K562 (cell line): ENCODE measurements around the gene ATRIP. TPM values are rescaled to one million over a fixed set of nuclear protein-coding genes. Genes with fewer than 3 reads are reported as not detected.

Experiments used
- ARID2 ChIP-seq: fragments of 450-650 bp; IDR thresholded peaks from 2 replicates; pipeline ENCODE4 v1.6.1; 2017; ENCODE audit warnings: antibody characterized with exemption, mild to moderate bottlenecking
- EP300 ChIP-seq: IDR thresholded peaks from 2 replicates; pipeline ENCODE4 v1.6.1; 2012; ENCODE audit warnings: low read length, improper control_type of control experiment
- GABPA ChIP-seq: fragments of 200-800 bp; sonication (Bioruptor generic); conservative IDR thresholded peaks from 2 replicates; pipeline ENCODE4 v1.6.1; 2016; ENCODE audit warnings: low read depth, missing genetic modification characterization, missing compliant biosample characterization
- HBP1 ChIP-seq: fragments of 450-650 bp; formaldehyde crosslinking; IDR thresholded peaks from 2 replicates; pipeline ENCODE4 v1.4.0; 2022; ENCODE audit warnings: missing genetic modification characterization
- HIVEP1 ChIP-seq: fragments of 250-450 bp; sonication (Bioruptor Pico); IDR thresholded peaks from 2 replicates; pipeline ENCODE4 v1.4.0; 2020; ENCODE audit warnings: mild to moderate bottlenecking
- HMGN3 ChIP-seq: IDR thresholded peaks from 2 replicates; pipeline ENCODE4 v1.6.1; 2011; ENCODE audit warnings: borderline replicate concordance, low read depth, mild to moderate bottlenecking, mixed read lengths, low read length; ENCODE audit not compliant: insufficient read length; ENCODE audit errors: extremely low read depth
- HNRNPUL1 ChIP-seq: fragments of 200-400 bp; formaldehyde crosslinking; IDR thresholded peaks from 2 replicates; pipeline ENCODE4 v1.6.1; 2017; ENCODE audit warnings: low read length
- HSF4 ChIP-seq: fragments of 250-450 bp; sonication (Bioruptor Pico); IDR thresholded peaks from 2 replicates; pipeline ENCODE4 v2.1.2; 2022; ENCODE audit warnings: mild to moderate bottlenecking, moderate library complexity, borderline replicate concordance
- NELFE ChIP-seq: IDR thresholded peaks from 2 replicates; pipeline ENCODE4 v1.6.1; 2011; ENCODE audit warnings: mild to moderate bottlenecking; ENCODE audit not compliant: insufficient read depth, insufficient read length
- NFYB ChIP-seq: IDR thresholded peaks from 2 replicates; pipeline ENCODE4 v1.6.1; 2011; ENCODE audit warnings: mild to moderate bottlenecking, moderate library complexity; ENCODE audit not compliant: insufficient read length; ENCODE audit errors: extremely low read depth
- NR4A1 ChIP-seq, 2 experiments: fragments of 250-450 bp in 1 of 2; fragments of 450-650 bp in 1 of 2; sonication (Bioruptor Pico) in 1 of 2; IDR thresholded peaks; 2 replicates each; pipeline versions ENCODE4 v1.4.0 to v1.6.1; 2016 to 2020; ENCODE audit warnings: mild to moderate bottlenecking in 2 of 2, missing compliant biosample characterization in 1 of 2, missing genetic modification characterization in 1 of 2, moderate library complexity in 1 of 2
- PHTF2 ChIP-seq: fragments of 250-450 bp; sonication (Bioruptor Pico); IDR thresholded peaks from 2 replicates; pipeline ENCODE4 v1.5.0; 2021; ENCODE audit warnings: mild to moderate bottlenecking
- SAP30 ChIP-seq: fragments of 200-600 bp; sonication (generic); IDR thresholded peaks from 2 replicates; pipeline ENCODE4 v1.6.1; 2012; ENCODE audit warnings: borderline replicate concordance, low read depth, mild to moderate bottlenecking, moderate library complexity, low read length, control low read depth, inconsistent platforms; ENCODE audit not compliant: insufficient read depth, poor library complexity, severe bottlenecking
- STAT5A ChIP-seq: IDR thresholded peaks from 2 replicates; pipeline ENCODE4 v1.6.1; 2012; ENCODE audit warnings: low read length, inconsistent platforms, borderline replicate concordance
- TEAD1 ChIP-seq, 2 experiments: fragments of 450-650 bp in 1 of 2; sonication (generic) in 1 of 2; formaldehyde crosslinking; IDR thresholded peaks; 2 replicates each; pipeline versions ENCODE4 v1.4.0 to v1.8.0; 2020 to 2022; ENCODE audit warnings: mild to moderate bottlenecking in 2 of 2, missing genetic modification reagents in 1 of 2
- XRCC4 ChIP-seq: IDR thresholded peaks from one replicate; pipeline ENCODE4 v1.6.1; 2011; ENCODE audit not compliant: insufficient read depth, insufficient read length; ENCODE audit errors: extremely low read depth
- ZNF354B ChIP-seq: fragments of 250-450 bp; sonication (Bioruptor Pico); IDR thresholded peaks from 2 replicates; pipeline ENCODE4 v1.4.0; 2020
- polyA plus RNA-seq, 8 experiments: library from polyadenylated mRNA; depleted of rRNA in 4 of 8; stranded (reverse) in 5 of 8; unstranded in 3 of 8; fragments of >200 nt; fragmentation: Nextera tagmentation in 2 of 8; fragmentation: Illumina TruSeq in 1 of 8; extraction: Ambion mirVana in 2 of 8; extraction: Trizol in 1 of 8; gene quantifications; 2 replicates each; pipeline versions ENCODE4 v1.2.1 to v1.2.3, GENCODE V29; 2011 to 2014; ENCODE audit warnings: inconsistent platforms in 1 of 8, missing spikeins in 1 of 8
- total RNA-seq, 7 experiments: library from RNA; depleted of rRNA in 6 of 7; stranded (reverse); fragments of >200 nt in 6 of 7; fragmentation: Illumina TruSeq in 2 of 7; extraction: Trizol in 2 of 7; gene quantifications; 2 replicates each; pipeline versions ENCODE4 v1.2.1 to v1.2.3, GENCODE V29; 2011 to 2021; ENCODE audit warnings: low replicate concordance in 1 of 7
- TF ChIP-seq, protein P1 (sequence below): IDR thresholded peaks from 3 replicates; pipeline ENCODE4 v1.6.1; 2011; ENCODE audit warnings: borderline replicate concordance, mild to moderate bottlenecking; ENCODE audit not compliant: insufficient read length, insufficient read depth
- TF ChIP-seq, protein P2 (sequence below): sonication (generic); formaldehyde crosslinking; IDR thresholded peaks from 2 replicates; pipeline ENCODE4 v1.8.1; 2023; ENCODE audit warnings: mild to moderate bottlenecking, missing genetic modification reagents
- TF ChIP-seq, protein P3 (sequence below): fragments of 250-450 bp; sonication (Bioruptor Pico); IDR thresholded peaks from 2 replicates; pipeline ENCODE4 v1.4.0; 2020; ENCODE audit warnings: mild to moderate bottlenecking

ATRIP gene
- total and polyA plus RNA-seq, 9 of the 15 experiments (the other 6 are each of a cell fraction or from before 2014, with no cell fraction given) = 1.7 to 15.7 (median 10.5) TPM

- TF ChIP-seq HBP1 (CRISPR knock-in tag) (no peak), NR4A1 (CRISPR knock-in tag; IDR thresholded peaks at IDR 0.05) (no peak), NR4A1 (tag; IDR thresholded peaks at IDR 0.05) (no peak), NELFE (no peak), SAP30 (no peak), ZNF354B (no peak), HSF4 (CRISPR knock-in tag) (no peak), XRCC4 (no peak), GABPA (tag) (peak; percentile 72), EP300 (no peak), HMGN3 (no peak), ARID2 (no peak), STAT5A (no peak), PHTF2 (no peak), TEAD1 (CRISPR knock-in tag; IDR thresholded peaks at IDR 0.05) (no peak), HNRNPUL1 (no peak), HIVEP1 (CRISPR knock-in tag) (no peak), NFYB (no peak)
- TF ChIP-seq, protein P1, sequence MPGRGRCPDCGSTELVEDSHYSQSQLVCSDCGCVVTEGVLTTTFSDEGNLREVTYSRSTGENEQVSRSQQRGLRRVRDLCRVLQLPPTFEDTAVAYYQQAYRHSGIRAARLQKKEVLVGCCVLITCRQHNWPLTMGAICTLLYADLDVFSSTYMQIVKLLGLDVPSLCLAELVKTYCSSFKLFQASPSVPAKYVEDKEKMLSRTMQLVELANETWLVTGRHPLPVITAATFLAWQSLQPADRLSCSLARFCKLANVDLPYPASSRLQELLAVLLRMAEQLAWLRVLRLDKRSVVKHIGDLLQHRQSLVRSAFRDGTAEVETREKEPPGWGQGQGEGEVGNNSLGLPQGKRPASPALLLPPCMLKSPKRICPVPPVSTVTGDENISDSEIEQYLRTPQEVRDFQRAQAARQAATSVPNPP = no peak
- TF ChIP-seq, protein P2, sequence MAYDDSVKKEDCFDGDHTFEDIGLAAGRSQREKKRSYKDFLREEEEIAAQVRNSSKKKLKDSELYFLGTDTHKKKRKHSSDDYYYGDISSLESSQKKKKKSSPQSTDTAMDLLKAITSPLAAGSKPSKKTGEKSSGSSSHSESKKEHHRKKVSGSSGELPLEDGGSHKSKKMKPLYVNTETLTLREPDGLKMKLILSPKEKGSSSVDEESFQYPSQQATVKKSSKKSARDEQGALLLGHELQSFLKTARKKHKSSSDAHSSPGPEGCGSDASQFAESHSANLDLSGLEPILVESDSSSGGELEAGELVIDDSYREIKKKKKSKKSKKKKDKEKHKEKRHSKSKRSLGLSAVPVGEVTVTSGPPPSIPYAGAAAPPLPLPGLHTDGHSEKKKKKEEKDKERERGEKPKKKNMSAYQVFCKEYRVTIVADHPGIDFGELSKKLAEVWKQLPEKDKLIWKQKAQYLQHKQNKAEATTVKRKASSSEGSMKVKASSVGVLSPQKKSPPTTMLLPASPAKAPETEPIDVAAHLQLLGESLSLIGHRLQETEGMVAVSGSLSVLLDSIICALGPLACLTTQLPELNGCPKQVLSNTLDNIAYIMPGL (CRISPR knock-in tag) = no peak
- TF ChIP-seq, protein P3, sequence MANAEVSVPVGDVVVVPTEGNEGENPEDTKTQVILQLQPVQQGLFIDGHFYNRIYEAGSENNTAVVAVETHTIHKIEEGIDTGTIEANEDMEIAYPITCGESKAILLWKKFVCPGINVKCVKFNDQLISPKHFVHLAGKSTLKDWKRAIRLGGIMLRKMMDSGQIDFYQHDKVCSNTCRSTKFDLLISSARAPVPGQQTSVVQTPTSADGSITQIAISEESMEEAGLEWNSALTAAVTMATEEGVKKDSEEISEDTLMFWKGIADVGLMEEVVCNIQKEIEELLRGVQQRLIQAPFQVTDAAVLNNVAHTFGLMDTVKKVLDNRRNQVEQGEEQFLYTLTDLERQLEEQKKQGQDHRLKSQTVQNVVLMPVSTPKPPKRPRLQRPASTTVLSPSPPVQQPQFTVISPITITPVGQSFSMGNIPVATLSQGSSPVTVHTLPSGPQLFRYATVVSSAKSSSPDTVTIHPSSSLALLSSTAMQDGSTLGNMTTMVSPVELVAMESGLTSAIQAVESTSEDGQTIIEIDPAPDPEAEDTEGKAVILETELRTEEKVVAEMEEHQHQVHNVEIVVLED = no peak
Observed at GRCh38 chr3:48472923-48473616, 26.5 kb downstream of the ATRIP start (continued).
